WTC11 (cell line): Measurements from ENCODE around the gene YLPM1. TPM values are rescaled to one million over a fixed set of nuclear protein-coding genes. Genes with fewer than 3 reads are reported as not detected.

ENCODE experiments used
- ATAC-seq: fragments of 200-7000 bp; cut with Tn5 transposase; 2 replicates; pipeline ENCODE4 v1.10.0; 2021; ENCODE audit warnings: mild to moderate bottlenecking, moderate library complexity
- Bru-seq: library from RNA; stranded (reverse); fragments of 400-500 nt; gene quantifications from one replicate; lab custom pipeline; 2021; lab: Mats Ljungman, UMichigan
- CTCF ChIA-PET: fragments of 300-600 bp; sonication (Branson Sonifier 250); formaldehyde crosslinking; loops from one replicate; lab custom pipeline; 2021; ENCODE audit warnings: antibody characterized with exemption; lab: Charles Lee
- POLR2A ChIA-PET: fragments of 350-600 bp; sonication (Branson Sonifier 250); formaldehyde crosslinking; loops from one replicate; lab custom pipeline; 2021; ENCODE audit warnings: antibody characterized with exemption; lab: Charles Lee
- DNase-seq: peaks from one replicate; pipeline ENCODE4 v3.0.0; 2021; ENCODE audit warnings: low spot score
- H3K27ac Mint-ChIP-seq: 2 replicates; pipeline ENCODE4 v1.8.0; 2021; ENCODE audit warnings: mixed read lengths
- H3K27me3 Mint-ChIP-seq: 2 replicates; pipeline ENCODE4 v1.8.0; 2021; ENCODE audit warnings: low read depth, mild to moderate bottlenecking, moderate library complexity, mixed read lengths
- H3K36me3 Mint-ChIP-seq: 2 replicates; pipeline ENCODE4 v1.8.0; 2021; ENCODE audit warnings: mixed read lengths
- H3K4me1 Mint-ChIP-seq: 2 replicates; pipeline ENCODE4 v1.8.0; 2022; ENCODE audit warnings: mixed read lengths
- H3K4me3 Mint-ChIP-seq: 2 replicates; pipeline ENCODE4 v1.8.0; 2021; ENCODE audit warnings: mild to moderate bottlenecking, moderate library complexity, mixed read lengths
- H3K9me3 Mint-ChIP-seq: 2 replicates; pipeline ENCODE4 v1.8.0; 2021; ENCODE audit warnings: mixed read lengths
- ATF6 ChIP-seq: sonication (generic); formaldehyde crosslinking; IDR thresholded peaks from 2 replicates; pipeline ENCODE4 v1.8.1; 2023; ENCODE audit warnings: mild to moderate bottlenecking, missing genetic modification reagents
- CREM ChIP-seq: sonication (generic); formaldehyde crosslinking; IDR thresholded peaks from 2 replicates; pipeline ENCODE4 v1.8.1; 2022; ENCODE audit warnings: mild to moderate bottlenecking, missing genetic modification reagents, moderate library complexity
- ELF4 ChIP-seq: sonication (generic); formaldehyde crosslinking; IDR thresholded peaks from 2 replicates; pipeline ENCODE4 v1.8.1; 2022; ENCODE audit warnings: low read depth, mild to moderate bottlenecking, moderate library complexity, missing genetic modification reagents
- ETV6 ChIP-seq: sonication (generic); formaldehyde crosslinking; IDR thresholded peaks from 2 replicates; pipeline ENCODE4 v1.8.1; 2022; ENCODE audit warnings: mild to moderate bottlenecking, missing genetic modification reagents
- FOXK1 ChIP-seq: sonication (generic); formaldehyde crosslinking; IDR thresholded peaks from 2 replicates; pipeline ENCODE4 v1.8.0; 2022; ENCODE audit warnings: mild to moderate bottlenecking, moderate library complexity, missing genetic modification reagents
- GTF2I ChIP-seq: fragments of 250-450 bp; sonication (Bioruptor Pico); conservative IDR thresholded peaks from 2 replicates; pipeline ENCODE4 v1.4.0; 2021; ENCODE audit warnings: mild to moderate bottlenecking
- HMGA2 ChIP-seq: fragments of 250-450 bp; sonication (Bioruptor Pico); IDR thresholded peaks from 2 replicates; pipeline ENCODE4 v1.4.0; 2021; ENCODE audit warnings: mild to moderate bottlenecking, moderate library complexity
- KAT7 ChIP-seq: sonication (generic); formaldehyde crosslinking; IDR thresholded peaks from 2 replicates; pipeline ENCODE4 v1.8.1; 2023; ENCODE audit warnings: missing genetic modification reagents, mild to moderate bottlenecking, borderline replicate concordance
- NFYB ChIP-seq: sonication (generic); formaldehyde crosslinking; conservative IDR thresholded peaks from 2 replicates; pipeline ENCODE4 v1.8.0; 2022; ENCODE audit warnings: low read depth, missing genetic modification reagents
- PREB ChIP-seq: sonication (generic); formaldehyde crosslinking; IDR thresholded peaks from 2 replicates; pipeline ENCODE4 v1.8.1; 2022; ENCODE audit warnings: mild to moderate bottlenecking, missing genetic modification reagents, moderate library complexity, borderline replicate concordance
- SP1 ChIP-seq: sonication (generic); formaldehyde crosslinking; conservative IDR thresholded peaks from 2 replicates; pipeline ENCODE4 v1.8.1; 2022; ENCODE audit warnings: missing genetic modification reagents
- TEAD1 ChIP-seq: sonication (generic); formaldehyde crosslinking; IDR thresholded peaks from 2 replicates; pipeline ENCODE4 v1.8.0; 2022; ENCODE audit warnings: mild to moderate bottlenecking, missing genetic modification reagents
- ZNF425 ChIP-seq: fragments of 250-450 bp; sonication (Bioruptor Pico); conservative IDR thresholded peaks from 2 replicates; pipeline ENCODE4 v1.9.0; 2021; ENCODE audit warnings: mild to moderate bottlenecking
- long read RNA-seq, 3 experiments: library from RNA in 1 of 3; library from capped mRNA in 1 of 3; library from polyadenylated mRNA in 1 of 3; unstranded in 2 of 3; stranded (forward) in 1 of 3; transcript quantifications; one replicate each; pipeline ENCODE4 v2.0.0, GENCODE V29; 2021
- total RNA-seq: library from RNA; stranded (reverse); gene quantifications from 3 replicates; pipeline ENCODE4 v1.2.3, GENCODE V29; 2021
- TF ChIP-seq, protein P1 (sequence below): fragments of 250-450 bp; sonication (Bioruptor Pico); IDR thresholded peaks from 2 replicates; pipeline ENCODE4 v1.9.0; 2021; ENCODE audit warnings: mild to moderate bottlenecking, borderline replicate concordance
- TF ChIP-seq, protein P2 (sequence below): sonication (generic); formaldehyde crosslinking; IDR thresholded peaks from 2 replicates; pipeline ENCODE4 v1.8.0; 2022; ENCODE audit warnings: mild to moderate bottlenecking, missing genetic modification reagents
- TF ChIP-seq, protein P3 (sequence below): sonication (generic); formaldehyde crosslinking; IDR thresholded peaks from 2 replicates; pipeline ENCODE4 v1.8.1; 2023; ENCODE audit warnings: mild to moderate bottlenecking, moderate library complexity, missing genetic modification reagents
- TF ChIP-seq, protein P4 (sequence below): sonication (generic); formaldehyde crosslinking; IDR thresholded peaks from 2 replicates; pipeline ENCODE4 v1.8.1; 2022; ENCODE audit warnings: missing genetic modification reagents, borderline replicate concordance
- TF ChIP-seq, protein P5 (sequence below): sonication (generic); formaldehyde crosslinking; IDR thresholded peaks from 2 replicates; pipeline ENCODE4 v1.8.0; 2022; ENCODE audit warnings: mild to moderate bottlenecking, missing genetic modification reagents

Gene YLPM1
- total RNA-seq (65.6 to 67.1 TPM (median 66.6 TPM) in 3 replicates), Bru-seq, nascent RNA (percentile 87 among the genes with signal in this experiment)
- long read RNA-seq, experiment 1, full-length matches to known transcripts, result 82 of 197 reads
- long read RNA-seq, experiment 1, partial matches to known transcripts, result 89 of 197 reads
- long read RNA-seq, experiment 1, other reads (novel, unspliced or antisense), result 26 of 197 reads
- long read RNA-seq, experiment 2, transcript YLPM1-204 (2 exons, 2,085 nt), result major isoform, 6 of 82 reads
- long read RNA-seq, experiment 2, partial matches to known transcripts, result 56 of 82 reads
- long read RNA-seq, experiment 2, other reads (novel, unspliced or antisense), result 20 of 82 reads
- long read RNA-seq, experiment 3, partial matches to known transcripts, result 2 of 2 reads
- long read RNA-seq, experiment 3, other reads (novel, unspliced or antisense), result 0 of 2 reads

GRCh38 chr14:74762917-74763802 is at the start of gene YLPM1:
TSS of gene YLPM1 (plus strand) at chr14:74763316. CDS start at chr14:74763490, 174 bp downstream.
- CTCF ChIA-PET, result interaction anchor here (0.6 to 1.9 kb wide), 15 partner anchors 9 to 255 kb away, joined by 3 to 8 read pairs (median 3); partner anchors contain the start of gene LTBP2
- DNase-seq, result peak; percentile 87
- peaks cover 5% of the 10 kb centered on the region for H3K27me3 Mint-ChIP-seq
- H3K4me1 Mint-ChIP-seq, result peaks cover 36% of the 10 kb centered on the region
- ATAC-seq, result peak; percentile 98
- H3K27ac Mint-ChIP-seq, result peak within 1 kb of the TSS; percentile 91
- no peaks in the 10 kb centered on the region for H3K9me3 Mint-ChIP-seq
- POLR2A ChIA-PET, result interaction anchor here (0.6 to 1.3 kb wide), 3 partner anchors 31 to 142 kb away, joined by 3 to 4 read pairs (median 3); no protein-coding TSS in a partner anchor
- peaks cover 7% of the 10 kb centered on the region for H3K36me3 Mint-ChIP-seq
- peak within 1 kb of the TSS; percentile 98 for H3K4me3 Mint-ChIP-seq
- no peak for TF ChIP-seq GTF2I
- TF ChIP-seq, protein P1, sequence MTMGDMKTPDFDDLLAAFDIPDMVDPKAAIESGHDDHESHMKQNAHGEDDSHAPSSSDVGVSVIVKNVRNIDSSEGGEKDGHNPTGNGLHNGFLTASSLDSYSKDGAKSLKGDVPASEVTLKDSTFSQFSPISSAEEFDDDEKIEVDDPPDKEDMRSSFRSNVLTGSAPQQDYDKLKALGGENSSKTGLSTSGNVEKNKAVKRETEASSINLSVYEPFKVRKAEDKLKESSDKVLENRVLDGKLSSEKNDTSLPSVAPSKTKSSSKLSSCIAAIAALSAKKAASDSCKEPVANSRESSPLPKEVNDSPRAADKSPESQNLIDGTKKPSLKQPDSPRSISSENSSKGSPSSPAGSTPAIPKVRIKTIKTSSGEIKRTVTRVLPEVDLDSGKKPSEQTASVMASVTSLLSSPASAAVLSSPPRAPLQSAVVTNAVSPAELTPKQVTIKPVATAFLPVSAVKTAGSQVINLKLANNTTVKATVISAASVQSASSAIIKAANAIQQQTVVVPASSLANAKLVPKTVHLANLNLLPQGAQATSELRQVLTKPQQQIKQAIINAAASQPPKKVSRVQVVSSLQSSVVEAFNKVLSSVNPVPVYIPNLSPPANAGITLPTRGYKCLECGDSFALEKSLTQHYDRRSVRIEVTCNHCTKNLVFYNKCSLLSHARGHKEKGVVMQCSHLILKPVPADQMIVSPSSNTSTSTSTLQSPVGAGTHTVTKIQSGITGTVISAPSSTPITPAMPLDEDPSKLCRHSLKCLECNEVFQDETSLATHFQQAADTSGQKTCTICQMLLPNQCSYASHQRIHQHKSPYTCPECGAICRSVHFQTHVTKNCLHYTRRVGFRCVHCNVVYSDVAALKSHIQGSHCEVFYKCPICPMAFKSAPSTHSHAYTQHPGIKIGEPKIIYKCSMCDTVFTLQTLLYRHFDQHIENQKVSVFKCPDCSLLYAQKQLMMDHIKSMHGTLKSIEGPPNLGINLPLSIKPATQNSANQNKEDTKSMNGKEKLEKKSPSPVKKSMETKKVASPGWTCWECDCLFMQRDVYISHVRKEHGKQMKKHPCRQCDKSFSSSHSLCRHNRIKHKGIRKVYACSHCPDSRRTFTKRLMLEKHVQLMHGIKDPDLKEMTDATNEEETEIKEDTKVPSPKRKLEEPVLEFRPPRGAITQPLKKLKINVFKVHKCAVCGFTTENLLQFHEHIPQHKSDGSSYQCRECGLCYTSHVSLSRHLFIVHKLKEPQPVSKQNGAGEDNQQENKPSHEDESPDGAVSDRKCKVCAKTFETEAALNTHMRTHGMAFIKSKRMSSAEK (CRISPR knock-in tag), result no peak
- TF ChIP-seq, protein P2, sequence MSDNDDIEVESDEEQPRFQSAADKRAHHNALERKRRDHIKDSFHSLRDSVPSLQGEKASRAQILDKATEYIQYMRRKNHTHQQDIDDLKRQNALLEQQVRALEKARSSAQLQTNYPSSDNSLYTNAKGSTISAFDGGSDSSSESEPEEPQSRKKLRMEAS (CRISPR knock-in tag), result no peak; the same call in 1 of the 2 replicates
- no peak for TF ChIP-seq ZNF425
- TF ChIP-seq, protein P3, sequence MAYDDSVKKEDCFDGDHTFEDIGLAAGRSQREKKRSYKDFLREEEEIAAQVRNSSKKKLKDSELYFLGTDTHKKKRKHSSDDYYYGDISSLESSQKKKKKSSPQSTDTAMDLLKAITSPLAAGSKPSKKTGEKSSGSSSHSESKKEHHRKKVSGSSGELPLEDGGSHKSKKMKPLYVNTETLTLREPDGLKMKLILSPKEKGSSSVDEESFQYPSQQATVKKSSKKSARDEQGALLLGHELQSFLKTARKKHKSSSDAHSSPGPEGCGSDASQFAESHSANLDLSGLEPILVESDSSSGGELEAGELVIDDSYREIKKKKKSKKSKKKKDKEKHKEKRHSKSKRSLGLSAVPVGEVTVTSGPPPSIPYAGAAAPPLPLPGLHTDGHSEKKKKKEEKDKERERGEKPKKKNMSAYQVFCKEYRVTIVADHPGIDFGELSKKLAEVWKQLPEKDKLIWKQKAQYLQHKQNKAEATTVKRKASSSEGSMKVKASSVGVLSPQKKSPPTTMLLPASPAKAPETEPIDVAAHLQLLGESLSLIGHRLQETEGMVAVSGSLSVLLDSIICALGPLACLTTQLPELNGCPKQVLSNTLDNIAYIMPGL (CRISPR knock-in tag), result peak; percentile 63; the same call in 1 of the 2 replicates
- TF ChIP-seq CREM (CRISPR knock-in tag), result peak; percentile 45
- no peak for TF ChIP-seq TEAD1 (CRISPR knock-in tag)
- TF ChIP-seq HMGA2 (CRISPR knock-in tag), result no peak
- TF ChIP-seq ETV6 (CRISPR knock-in tag), result no peak; the same call in 1 of the 2 replicates
- TF ChIP-seq, protein P4, sequence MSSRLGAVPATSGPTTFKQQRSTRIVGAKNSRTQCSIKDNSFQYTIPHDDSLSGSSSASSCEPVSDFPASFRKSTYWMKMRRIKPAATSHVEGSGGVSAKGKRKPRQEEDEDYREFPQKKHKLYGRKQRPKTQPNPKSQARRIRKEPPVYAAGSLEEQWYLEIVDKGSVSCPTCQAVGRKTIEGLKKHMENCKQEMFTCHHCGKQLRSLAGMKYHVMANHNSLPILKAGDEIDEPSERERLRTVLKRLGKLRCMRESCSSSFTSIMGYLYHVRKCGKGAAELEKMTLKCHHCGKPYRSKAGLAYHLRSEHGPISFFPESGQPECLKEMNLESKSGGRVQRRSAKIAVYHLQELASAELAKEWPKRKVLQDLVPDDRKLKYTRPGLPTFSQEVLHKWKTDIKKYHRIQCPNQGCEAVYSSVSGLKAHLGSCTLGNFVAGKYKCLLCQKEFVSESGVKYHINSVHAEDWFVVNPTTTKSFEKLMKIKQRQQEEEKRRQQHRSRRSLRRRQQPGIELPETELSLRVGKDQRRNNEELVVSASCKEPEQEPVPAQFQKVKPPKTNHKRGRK (CRISPR knock-in tag), result no peak
- TF ChIP-seq PREB (CRISPR knock-in tag), result no peak
- peak; percentile 69 for TF ChIP-seq SP1
- TF ChIP-seq ELF4 (CRISPR knock-in tag), result no peak
- 0 out of 2 replicates have a peak, but pooled peaks have one; percentile 76 for TF ChIP-seq KAT7
- TF ChIP-seq FOXK1, result peak; percentile 48
- TF ChIP-seq, protein P5, sequence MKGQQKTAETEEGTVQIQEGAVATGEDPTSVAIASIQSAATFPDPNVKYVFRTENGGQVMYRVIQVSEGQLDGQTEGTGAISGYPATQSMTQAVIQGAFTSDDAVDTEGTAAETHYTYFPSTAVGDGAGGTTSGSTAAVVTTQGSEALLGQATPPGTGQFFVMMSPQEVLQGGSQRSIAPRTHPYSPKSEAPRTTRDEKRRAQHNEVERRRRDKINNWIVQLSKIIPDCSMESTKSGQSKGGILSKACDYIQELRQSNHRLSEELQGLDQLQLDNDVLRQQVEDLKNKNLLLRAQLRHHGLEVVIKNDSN (CRISPR knock-in tag), result no peak; the same call in 1 of the 2 replicates
- no peak for TF ChIP-seq NFYB (CRISPR knock-in tag)
- TF ChIP-seq ATF6 (CRISPR knock-in tag), result no peak
